Liver (tissue), 9 donors: ENCODE measurements around the gene YIPF3. TPM values are rescaled to one million over a fixed set of nuclear protein-coding genes. Genes with fewer than 3 reads are reported as not detected.
A peak's percentile ranks its signal among the peaks of the same experiment; 100 is the strongest.

ENCODE experiments used
- DNase-seq: peaks from one replicate; pipeline ENCODE4 v3.0.0-alpha.2; 2017; ENCODE audit warnings: low spot score
- H3K27ac ChIP-seq, 2 donors: one replicate each; pipeline ENCODE4 v1.7.0; 2013; ENCODE audit warnings: inconsistent platforms in 2 of 2, low read length in 2 of 2, control low read depth in 1 of 2, low read depth in 1 of 2, mild to moderate bottlenecking in 1 of 2
- H3K27me3 ChIP-seq, 4 donors: one replicate each; pipeline versions ENCODE4 v1.6.1 to v1.7.0; 2013; ENCODE audit warnings: low read length in 3 of 4, inconsistent platforms in 1 of 4, mild to moderate bottlenecking in 1 of 4, moderate library complexity in 1 of 4; ENCODE audit not compliant: control insufficient read depth in 4 of 4, insufficient read depth in 4 of 4
- H3K36me3 ChIP-seq, 4 donors: one replicate each; pipeline versions ENCODE4 v1.6.1 to v1.7.0; 2013; ENCODE audit warnings: low read length in 3 of 4, mild to moderate bottlenecking in 3 of 4, low read depth in 1 of 4, moderate library complexity in 1 of 4; ENCODE audit not compliant: control insufficient read depth in 4 of 4, insufficient read depth in 3 of 4
- H3K4me1 ChIP-seq, 4 donors: one replicate each; pipeline versions ENCODE4 v1.6.1 to v1.7.0; 2013; ENCODE audit warnings: low read length in 3 of 4, mild to moderate bottlenecking in 3 of 4, moderate library complexity in 1 of 4; ENCODE audit not compliant: control insufficient read depth in 4 of 4, insufficient read depth in 4 of 4
- H3K4me3 ChIP-seq, 3 donors: one replicate each; pipeline versions ENCODE4 v1.6.1 to v1.7.0; 2013; ENCODE audit warnings: low read length in 3 of 3, control low read depth in 1 of 3, low read depth in 1 of 3, mild to moderate bottlenecking in 1 of 3
- H3K9ac ChIP-seq, 2 donors: one replicate each; pipeline ENCODE4 v1.7.0; 2013; ENCODE audit warnings: low read length in 2 of 2, mild to moderate bottlenecking in 2 of 2, moderate library complexity in 2 of 2, control low read depth in 1 of 2, low read depth in 1 of 2
- H3K9me3 ChIP-seq, 4 donors: one replicate each; pipeline versions ENCODE4 v1.6.1 to v1.7.0; 2013; ENCODE audit warnings: low read length in 3 of 4; ENCODE audit not compliant: control insufficient read depth in 4 of 4
- EGR1 ChIP-seq, 2 donors: IDR thresholded peaks; 2 replicates each; pipeline ENCODE4 v1.6.1; 2016 to 2018; ENCODE audit warnings: antibody characterized with exemption in 2 of 2, low read depth in 2 of 2
- FOXA1 ChIP-seq: IDR thresholded peaks from 2 replicates; pipeline ENCODE4 v1.6.1; 2016; ENCODE audit warnings: antibody characterized with exemption
- FOXA2 ChIP-seq: IDR thresholded peaks from 2 replicates; pipeline ENCODE4 v1.6.1; 2016; ENCODE audit warnings: antibody characterized with exemption
- GABPA ChIP-seq, 2 donors: IDR thresholded peaks in 1 of 2; conservative IDR thresholded peaks in 1 of 2; 2 replicates each; pipeline ENCODE4 v1.6.1; 2016; ENCODE audit warnings: antibody characterized with exemption in 2 of 2, mild to moderate bottlenecking in 1 of 2, moderate library complexity in 1 of 2
- HNF4A ChIP-seq, 2 donors: conservative IDR thresholded peaks; 2 replicates each; pipeline ENCODE4 v1.6.1; 2016; ENCODE audit warnings: antibody characterized with exemption in 2 of 2, mild to moderate bottlenecking in 2 of 2
- HNF4G ChIP-seq: IDR thresholded peaks from 2 replicates; pipeline ENCODE4 v1.6.1; 2016; ENCODE audit warnings: antibody characterized with exemption
- JUND ChIP-seq, 2 donors: IDR thresholded peaks; 2 replicates each; pipeline ENCODE4 v1.6.1; 2016; ENCODE audit warnings: antibody characterized with exemption in 2 of 2
- NR2F2 ChIP-seq: IDR thresholded peaks from 2 replicates; pipeline ENCODE4 v1.6.1; 2016; ENCODE audit warnings: antibody characterized with exemption
- RAD21 ChIP-seq, 2 donors: IDR thresholded peaks; 2 replicates each; pipeline ENCODE4 v1.6.1; 2016; ENCODE audit warnings: antibody characterized with exemption in 2 of 2, mild to moderate bottlenecking in 2 of 2
- RXRA ChIP-seq, 2 donors: IDR thresholded peaks; 2 replicates each; pipeline ENCODE4 v1.6.1; 2017 to 2018; ENCODE audit warnings: antibody characterized with exemption in 2 of 2, mild to moderate bottlenecking in 1 of 2
- SP1 ChIP-seq: IDR thresholded peaks from 2 replicates; pipeline ENCODE4 v1.6.1; 2018; ENCODE audit warnings: antibody characterized with exemption, mild to moderate bottlenecking
- TAF1 ChIP-seq: conservative IDR thresholded peaks from 2 replicates; pipeline ENCODE4 v1.6.1; 2016; ENCODE audit warnings: antibody characterized with exemption, mild to moderate bottlenecking
- YY1 ChIP-seq: IDR thresholded peaks from 2 replicates; pipeline ENCODE4 v1.6.1; 2016; ENCODE audit warnings: antibody characterized with exemption, mild to moderate bottlenecking
- WGBS: extraction: QIAGEN DNeasy Blood & Tissue Kit; methylation state at CpG from one replicate; pipeline ENCODE4 v1.1.7; 2013; 5-methylcytosine and 5-hydroxymethylcytosine counted together
- polyA plus RNA-seq, 2 donors: library from polyadenylated mRNA; stranded (reverse) in 1 of 2; unstranded in 1 of 2; fragments of 200-250 nt in 1 of 2; fragments of >200 nt in 1 of 2; fragmentation: Nextera tagmentation in 1 of 2; extraction: Ambion mirVana in 1 of 2; gene quantifications; one replicate each; pipeline versions ENCODE4 v1.2.1 to v1.2.3, GENCODE V29; 2013 to 2015
- total RNA-seq, 2 donors: library from RNA; depleted of rRNA; stranded (reverse); fragments of >200 nt; gene quantifications; one replicate each; pipeline ENCODE4 v1.2.3, GENCODE V29; 2014
- TF ChIP-seq, protein P1 (sequence below): IDR thresholded peaks from 2 replicates; pipeline ENCODE4 v1.6.1; 2016; ENCODE audit warnings: antibody characterized with exemption
- TF ChIP-seq, protein P2 (sequence below): IDR thresholded peaks from 2 replicates; pipeline ENCODE4 v1.6.1; 2016; ENCODE audit warnings: antibody characterized with exemption
- TF ChIP-seq, protein P3 (sequence below): IDR thresholded peaks from 2 replicates; pipeline ENCODE4 v1.6.1; 2016; ENCODE audit warnings: antibody characterized with exemption, mild to moderate bottlenecking
- donor health status: healthy.
- donor health status: healthy.
- donor health status: healthy.
- donor health status: healthy.
- donor health status: healthy.

YIPF3 gene
- total and polyA plus RNA-seq, 4 donors = 43.8 to 91.9 (median 61.6) TPM

DNA sequence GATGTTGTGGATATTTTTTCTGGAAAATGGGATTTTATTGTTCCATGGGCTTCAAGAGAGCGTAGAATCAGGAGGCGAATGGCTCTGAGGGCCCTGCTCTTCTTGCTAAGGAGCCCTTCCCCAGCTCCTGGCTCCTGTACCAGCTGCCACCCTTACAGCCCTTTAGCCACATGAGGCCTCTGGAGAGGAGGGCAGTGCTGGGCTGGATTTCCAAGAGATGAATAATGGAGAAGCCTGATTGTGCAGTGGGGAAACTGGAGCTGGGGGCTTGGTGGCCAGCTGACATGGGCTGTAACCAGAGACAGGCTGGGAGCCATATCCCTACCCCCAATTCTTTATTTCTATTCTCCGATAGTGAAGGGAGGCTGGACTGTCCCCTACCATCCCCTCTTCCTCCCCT, 15.8 kb downstream of the YIPF3 start:
- Histone ChIP-seq H3K27me3 (no peaks in the 10 kb centered on the region), H3K27ac (no peak overlapping the region), H3K4me3 (no peak overlapping the region), H3K36me3 (peaks cover 7 to 59% (median 31%) of the 10 kb centered on the region in 4 donors), H3K9me3 (no peaks in the 10 kb centered on the region), H3K9ac (no peak overlapping the region), H3K4me1 (peaks cover 5 to 31% (median 22%) of the 10 kb centered on the region in 4 donors)
- no peak for DNase-seq
- TF ChIP-seq, protein P1, sequence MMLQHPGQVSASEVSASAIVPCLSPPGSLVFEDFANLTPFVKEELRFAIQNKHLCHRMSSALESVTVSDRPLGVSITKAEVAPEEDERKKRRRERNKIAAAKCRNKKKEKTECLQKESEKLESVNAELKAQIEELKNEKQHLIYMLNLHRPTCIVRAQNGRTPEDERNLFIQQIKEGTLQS = no peak
- TF ChIP-seq, protein P2, sequence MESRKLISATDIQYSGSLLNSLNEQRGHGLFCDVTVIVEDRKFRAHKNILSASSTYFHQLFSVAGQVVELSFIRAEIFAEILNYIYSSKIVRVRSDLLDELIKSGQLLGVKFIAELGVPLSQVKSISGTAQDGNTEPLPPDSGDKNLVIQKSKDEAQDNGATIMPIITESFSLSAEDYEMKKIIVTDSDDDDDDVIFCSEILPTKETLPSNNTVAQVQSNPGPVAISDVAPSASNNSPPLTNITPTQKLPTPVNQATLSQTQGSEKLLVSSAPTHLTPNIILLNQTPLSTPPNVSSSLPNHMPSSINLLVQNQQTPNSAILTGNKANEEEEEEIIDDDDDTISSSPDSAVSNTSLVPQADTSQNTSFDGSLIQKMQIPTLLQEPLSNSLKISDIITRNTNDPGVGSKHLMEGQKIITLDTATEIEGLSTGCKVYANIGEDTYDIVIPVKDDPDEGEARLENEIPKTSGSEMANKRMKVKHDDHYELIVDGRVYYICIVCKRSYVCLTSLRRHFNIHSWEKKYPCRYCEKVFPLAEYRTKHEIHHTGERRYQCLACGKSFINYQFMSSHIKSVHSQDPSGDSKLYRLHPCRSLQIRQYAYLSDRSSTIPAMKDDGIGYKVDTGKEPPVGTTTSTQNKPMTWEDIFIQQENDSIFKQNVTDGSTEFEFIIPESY = no peak
- TF ChIP-seq JUND (IDR thresholded peaks at IDR 0.05) (no peak), YY1 (no peak)
- TF ChIP-seq, protein P3, sequence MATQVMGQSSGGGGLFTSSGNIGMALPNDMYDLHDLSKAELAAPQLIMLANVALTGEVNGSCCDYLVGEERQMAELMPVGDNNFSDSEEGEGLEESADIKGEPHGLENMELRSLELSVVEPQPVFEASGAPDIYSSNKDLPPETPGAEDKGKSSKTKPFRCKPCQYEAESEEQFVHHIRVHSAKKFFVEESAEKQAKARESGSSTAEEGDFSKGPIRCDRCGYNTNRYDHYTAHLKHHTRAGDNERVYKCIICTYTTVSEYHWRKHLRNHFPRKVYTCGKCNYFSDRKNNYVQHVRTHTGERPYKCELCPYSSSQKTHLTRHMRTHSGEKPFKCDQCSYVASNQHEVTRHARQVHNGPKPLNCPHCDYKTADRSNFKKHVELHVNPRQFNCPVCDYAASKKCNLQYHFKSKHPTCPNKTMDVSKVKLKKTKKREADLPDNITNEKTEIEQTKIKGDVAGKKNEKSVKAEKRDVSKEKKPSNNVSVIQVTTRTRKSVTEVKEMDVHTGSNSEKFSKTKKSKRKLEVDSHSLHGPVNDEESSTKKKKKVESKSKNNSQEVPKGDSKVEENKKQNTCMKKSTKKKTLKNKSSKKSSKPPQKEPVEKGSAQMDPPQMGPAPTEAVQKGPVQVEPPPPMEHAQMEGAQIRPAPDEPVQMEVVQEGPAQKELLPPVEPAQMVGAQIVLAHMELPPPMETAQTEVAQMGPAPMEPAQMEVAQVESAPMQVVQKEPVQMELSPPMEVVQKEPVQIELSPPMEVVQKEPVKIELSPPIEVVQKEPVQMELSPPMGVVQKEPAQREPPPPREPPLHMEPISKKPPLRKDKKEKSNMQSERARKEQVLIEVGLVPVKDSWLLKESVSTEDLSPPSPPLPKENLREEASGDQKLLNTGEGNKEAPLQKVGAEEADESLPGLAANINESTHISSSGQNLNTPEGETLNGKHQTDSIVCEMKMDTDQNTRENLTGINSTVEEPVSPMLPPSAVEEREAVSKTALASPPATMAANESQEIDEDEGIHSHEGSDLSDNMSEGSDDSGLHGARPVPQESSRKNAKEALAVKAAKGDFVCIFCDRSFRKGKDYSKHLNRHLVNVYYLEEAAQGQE = no peak
- 98% methylated on average over 3 of the region's 3 CpGs for WGBS

DNA sequence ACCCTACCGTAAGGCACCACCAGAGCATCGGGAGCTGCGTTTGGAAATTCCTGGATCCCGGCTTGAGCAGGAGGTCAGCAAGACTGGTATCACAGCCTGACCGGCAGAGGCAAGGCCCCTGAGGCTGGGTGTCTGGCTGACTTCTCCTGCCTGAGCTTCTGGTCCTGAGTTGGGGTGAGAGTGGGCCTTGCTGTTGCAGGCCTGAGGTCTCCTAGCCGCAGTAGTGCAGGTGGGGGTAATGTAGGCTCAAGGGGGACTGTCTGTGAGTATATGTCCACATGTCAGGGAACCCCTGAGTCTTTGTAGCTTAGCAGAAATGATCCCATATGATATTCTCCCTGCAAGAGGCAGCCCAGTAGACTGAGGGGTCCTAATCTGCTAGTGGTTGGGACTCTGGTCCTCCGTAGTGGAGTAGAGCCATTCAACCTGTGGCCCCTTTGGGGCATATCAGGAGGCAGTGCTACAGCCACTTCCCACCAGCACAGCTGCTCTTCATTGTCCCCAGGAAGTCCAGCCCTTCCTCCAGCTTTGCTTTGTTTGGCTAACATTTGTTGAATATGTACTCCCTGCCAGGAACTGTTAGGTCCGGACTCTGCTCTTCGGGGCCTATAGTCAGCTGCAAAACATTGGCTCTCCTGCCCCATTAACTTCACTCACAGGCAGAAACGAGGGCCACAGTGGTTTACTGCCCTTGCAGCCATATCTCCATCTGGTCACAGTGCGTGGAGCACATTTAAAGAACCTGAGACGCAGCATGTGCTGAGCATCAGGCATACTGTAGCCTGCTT, 17.5 kb downstream of the YIPF3 start:
- peaks cover 5 to 33% (median 25%) of the 10 kb centered on the region in 4 donors for H3K4me1 ChIP-seq
- H3K27ac ChIP-seq = peak overlapping the region; percentile 25 to 71
- H3K9ac ChIP-seq = no peak overlapping the region
- H3K36me3 ChIP-seq = peaks cover 7 to 44% (median 26%) of the 10 kb centered on the region in 4 donors
- no peak overlapping the region for H3K4me3 ChIP-seq
- no peaks in the 10 kb centered on the region for H3K9me3 ChIP-seq
- 74% methylated on average over 12 of the region's 12 CpGs for WGBS
- DNase-seq = no peak
- no peaks in the 10 kb centered on the region for H3K27me3 ChIP-seq
- TF ChIP-seq HNF4A (conservative IDR thresholded peaks at IDR 0.05) = peak; percentile 89 to 92
- peak; percentile 76 for TF ChIP-seq YY1
- TF ChIP-seq EGR1 (IDR thresholded peaks at IDR 0.05; ENCODE audit: low read depth in 2 of 2) = no peak
- TF ChIP-seq RAD21 (IDR thresholded peaks at IDR 0.05) = peak in 1 of 2 donors; percentile 56
- TF ChIP-seq RXRA (IDR thresholded peaks at IDR 0.05) = peak; percentile 49 to 66
- TF ChIP-seq HNF4G = peak; percentile 46
- peak; percentile 43 for TF ChIP-seq FOXA2
- no peak for TF ChIP-seq FOXA1
- TF ChIP-seq JUND (IDR thresholded peaks at IDR 0.05) = no peak
- no peak for TF ChIP-seq NR2F2
- TF ChIP-seq, protein P3 = peak; percentile 53
- no peak for TF ChIP-seq TAF1
- TF ChIP-seq, protein P1 = no peak
- TF ChIP-seq GABPA (IDR thresholded peaks at IDR 0.05 in 1 of 2, conservative IDR thresholded peaks at IDR 0.05 in 1 of 2) = peak in 1 of 2 donors; percentile 60
- TF ChIP-seq, protein P2 = no peak
- peak; percentile 89 for TF ChIP-seq SP1
